HUES6 (cell line): ENCODE data around the gene PTPRZ1.
A peak's percentile ranks its signal among the peaks of the same experiment; 100 is the strongest.

Source experiments
- H3K27ac ChIP-seq: 2 replicates; pipeline ENCODE4 v1.7.0; 2013; ENCODE audit warnings: low read depth, mild to moderate bottlenecking, low read length, inconsistent platforms
- H3K27me3 ChIP-seq: 2 replicates; pipeline ENCODE4 v1.6.1; 2013; ENCODE audit warnings: low read length; ENCODE audit not compliant: control insufficient read depth, insufficient read depth
- H3K36me3 ChIP-seq: 2 replicates; pipeline ENCODE4 v1.6.1; 2013; ENCODE audit warnings: low read length; ENCODE audit not compliant: control insufficient read depth, insufficient read depth
- H3K4me1 ChIP-seq: 2 replicates; pipeline ENCODE4 v1.6.1; 2013; ENCODE audit warnings: low read length; ENCODE audit not compliant: control insufficient read depth, insufficient read depth
- H3K4me3 ChIP-seq: 2 replicates; pipeline ENCODE4 v1.5.1; 2013; ENCODE audit warnings: low read depth, low read length
- H3K9ac ChIP-seq: one replicate; pipeline ENCODE4 v1.6.1; 2013; ENCODE audit warnings: mild to moderate bottlenecking, low read length
- H3K9me3 ChIP-seq: 2 replicates; pipeline ENCODE4 v1.6.1; 2013; ENCODE audit warnings: low read depth, low read length; ENCODE audit not compliant: control insufficient read depth, insufficient read depth

Gene PTPRZ1

DNA sequence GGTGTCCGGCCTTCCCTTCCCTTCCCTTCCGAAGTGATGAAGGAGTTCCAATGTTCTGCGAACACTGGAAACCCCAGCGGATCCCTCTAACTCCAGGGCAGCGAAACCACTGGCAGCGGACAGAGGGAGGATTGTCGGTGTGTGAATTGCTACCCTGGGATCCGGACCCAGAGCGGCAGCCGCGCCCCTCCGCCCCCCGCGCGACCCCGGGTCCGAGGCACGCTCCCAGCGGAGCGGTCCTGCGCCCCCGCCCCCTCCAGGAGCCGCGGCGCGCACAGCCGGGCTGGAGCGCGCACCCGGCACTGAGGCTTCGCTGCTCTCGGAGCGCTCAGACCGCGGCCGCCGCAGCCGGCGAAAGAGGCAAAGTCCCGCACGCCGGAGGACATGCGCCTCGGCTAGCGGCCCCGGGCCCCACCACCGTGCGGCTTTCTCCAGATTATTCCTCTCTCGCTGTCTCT is at the start of gene PTPRZ1:
Gene PTPRZ1 (plus strand): TSS at position 331 of the 458 bp plus-strand sequence. CDS start 339 bp downstream, outside the sequence.
- Histone ChIP-seq H3K9ac (peak within 1 kb of the TSS; percentile 92), H3K27ac (peak within 1 kb of the TSS; percentile 79), H3K4me1 (peaks cover 19% of the 10 kb centered on the region), H3K36me3 (peaks cover 6% of the 10 kb centered on the region; the same call in 1 of the 2 replicates), H3K9me3 (no peaks in the 10 kb centered on the region), H3K4me3 (peak within 1 kb of the TSS; percentile 88), H3K27me3 (peaks cover 9% of the 10 kb centered on the region; the same call in 1 of the 2 replicates)

DNA sequence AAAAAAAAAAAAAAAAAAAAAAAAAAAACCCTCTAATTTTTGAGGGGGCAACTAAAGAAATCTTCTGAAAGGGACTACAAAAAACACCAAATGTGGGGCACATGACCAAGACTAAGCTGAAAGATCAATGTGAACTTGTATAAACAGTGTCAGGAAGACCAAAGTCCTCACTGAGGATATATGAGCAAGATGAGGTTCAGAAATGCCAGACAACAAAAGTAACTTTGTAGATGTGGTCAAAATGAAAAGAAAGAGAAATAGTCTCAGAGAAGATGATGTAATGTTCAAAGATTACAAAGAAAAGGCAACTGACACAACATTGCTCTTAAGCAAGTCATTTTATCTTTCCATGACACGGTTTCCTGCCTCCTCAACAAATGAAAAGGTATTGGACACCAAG is 48.7 kb upstream of the PTPRZ1 start:
- no peaks in the 10 kb centered on the region for H3K4me1 ChIP-seq
- H3K4me3 ChIP-seq, result no peak overlapping the region
- H3K36me3 ChIP-seq, result no peaks in the 10 kb centered on the region
- H3K27me3 ChIP-seq, result no peaks in the 10 kb centered on the region
- no peak overlapping the region for H3K27ac ChIP-seq
- no peaks in the 10 kb centered on the region for H3K9me3 ChIP-seq
- H3K9ac ChIP-seq, result no peak overlapping the region

GRCh38 chr7:121831351-121831750 is 41.6 kb upstream of the PTPRZ1 start:
- H3K27me3 ChIP-seq, result no peaks in the 10 kb centered on the region
- H3K9me3 ChIP-seq, result no peaks in the 10 kb centered on the region
- no peak overlapping the region for H3K4me3 ChIP-seq
- no peaks in the 10 kb centered on the region for H3K4me1 ChIP-seq
- no peak overlapping the region for H3K27ac ChIP-seq
- no peaks in the 10 kb centered on the region for H3K36me3 ChIP-seq
- H3K9ac ChIP-seq, result no peak overlapping the region

DNA sequence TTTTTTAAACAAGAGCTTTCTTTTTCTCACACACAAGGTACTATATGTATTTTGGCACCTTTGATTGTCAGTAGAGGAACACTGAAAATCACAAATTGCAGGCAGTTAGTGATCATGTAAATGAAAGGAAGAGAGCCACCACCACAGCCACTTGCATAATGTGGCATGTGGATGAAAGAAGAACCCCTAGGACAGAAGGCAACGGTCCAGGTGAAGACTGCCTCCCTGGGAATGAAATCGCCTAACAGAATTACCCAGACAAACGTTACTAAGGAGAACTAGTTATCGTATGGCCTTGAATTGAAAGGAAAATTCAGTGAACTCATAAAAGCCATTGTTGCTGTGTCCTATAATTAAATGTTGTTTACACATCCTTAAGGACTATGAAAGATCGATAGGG is 41.2 kb upstream of the PTPRZ1 start:
- H3K27me3 ChIP-seq, result no peaks in the 10 kb centered on the region
- no peak overlapping the region for H3K4me3 ChIP-seq
- H3K36me3 ChIP-seq, result no peaks in the 10 kb centered on the region
- H3K27ac ChIP-seq, result no peak overlapping the region
- H3K9me3 ChIP-seq, result no peaks in the 10 kb centered on the region
- no peaks in the 10 kb centered on the region for H3K4me1 ChIP-seq
- no peak overlapping the region for H3K9ac ChIP-seq

DNA sequence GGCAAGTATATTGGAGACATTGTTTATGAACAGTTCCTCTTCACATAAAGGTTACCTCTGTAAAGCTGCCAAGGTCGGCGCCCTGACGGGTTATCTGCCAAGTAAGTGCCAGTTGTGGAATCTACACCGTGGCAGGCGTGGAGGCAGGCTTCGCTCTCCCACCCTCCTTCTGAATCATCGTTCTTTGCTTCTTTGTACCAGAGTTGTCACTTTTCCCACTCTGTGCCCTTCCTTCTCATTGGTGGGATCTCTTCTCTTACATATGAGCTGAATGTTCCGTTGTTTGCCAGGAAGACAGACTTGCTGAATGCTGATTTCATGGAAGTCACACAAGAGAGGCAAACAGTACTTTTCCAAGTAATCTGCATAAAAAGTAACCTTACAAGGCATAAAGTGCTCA is 40.6 kb upstream of the PTPRZ1 start:
- Histone ChIP-seq H3K27ac (no peak overlapping the region), H3K9me3 (no peaks in the 10 kb centered on the region), H3K4me1 (no peaks in the 10 kb centered on the region; the same call in 1 of the 2 replicates), H3K4me3 (no peak overlapping the region), H3K36me3 (no peaks in the 10 kb centered on the region), H3K27me3 (no peaks in the 10 kb centered on the region), H3K9ac (no peak overlapping the region)

GRCh38 chr7:121833991-121834390 is 39.0 kb upstream of the PTPRZ1 start:
- Histone ChIP-seq H3K9me3 (no peaks in the 10 kb centered on the region), H3K27me3 (no peaks in the 10 kb centered on the region), H3K27ac (no peak overlapping the region), H3K9ac (no peak overlapping the region), H3K36me3 (no peaks in the 10 kb centered on the region), H3K4me1 (peaks cover 3% of the 10 kb centered on the region), H3K4me3 (no peak overlapping the region)

DNA sequence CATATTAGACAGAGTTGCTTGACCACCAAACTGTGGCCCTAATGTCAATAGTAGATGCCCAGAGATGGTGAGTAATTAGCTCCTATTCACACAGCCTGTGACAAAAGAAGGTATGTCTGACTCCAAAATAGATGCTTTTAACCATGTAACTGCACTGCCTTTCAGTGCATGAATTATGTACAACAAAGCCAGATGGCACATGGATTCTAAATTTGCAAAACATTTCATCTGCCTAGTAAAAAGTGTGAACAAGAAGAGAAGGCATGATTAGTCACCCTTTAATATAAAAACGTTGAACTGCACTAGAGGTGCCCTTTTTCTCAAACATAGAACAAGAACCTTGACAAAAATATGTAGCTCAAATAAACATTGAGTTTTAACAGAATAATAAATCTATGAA is 35.5 kb upstream of the PTPRZ1 start:
- Histone ChIP-seq H3K4me3 (no peak overlapping the region), H3K27me3 (no peaks in the 10 kb centered on the region), H3K9ac (no peak overlapping the region), H3K27ac (no peak overlapping the region), H3K4me1 (peaks cover 11% of the 10 kb centered on the region), H3K9me3 (0 out of 2 replicates have a peak, but pooled peaks cover 3% of the 10 kb centered on the region), H3K36me3 (no peaks in the 10 kb centered on the region)

GRCh38 chr7:121847041-121847440 is 25.9 kb upstream of the PTPRZ1 start:
- H3K36me3 ChIP-seq, result no peaks in the 10 kb centered on the region
- H3K27me3 ChIP-seq, result no peaks in the 10 kb centered on the region
- no peak overlapping the region for H3K27ac ChIP-seq
- H3K9ac ChIP-seq, result no peak overlapping the region
- H3K9me3 ChIP-seq, result no peaks in the 10 kb centered on the region
- no peaks in the 10 kb centered on the region for H3K4me1 ChIP-seq
- H3K4me3 ChIP-seq, result no peak overlapping the region

DNA sequence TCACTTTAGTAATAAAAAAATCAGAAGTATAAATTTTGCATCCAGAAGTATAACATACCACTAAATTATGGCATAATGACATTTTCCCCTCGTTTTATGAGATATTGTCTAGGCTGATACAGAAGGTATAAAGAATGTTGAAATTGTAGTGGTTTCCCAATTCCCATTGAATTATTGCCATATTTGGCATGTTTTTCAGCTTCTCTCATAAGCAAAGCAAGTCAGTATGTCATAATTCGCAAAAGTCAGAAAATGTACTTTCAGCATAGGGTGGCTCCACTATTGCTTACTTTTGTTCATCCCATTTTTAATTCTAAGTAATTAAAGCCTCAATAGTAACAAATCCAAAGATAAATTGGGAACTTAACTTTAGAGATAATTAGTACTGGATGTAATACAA is 19.7 kb upstream of the PTPRZ1 start:
- Histone ChIP-seq H3K27ac (no peak overlapping the region), H3K27me3 (no peaks in the 10 kb centered on the region), H3K9ac (no peak overlapping the region), H3K9me3 (no peaks in the 10 kb centered on the region), H3K36me3 (no peaks in the 10 kb centered on the region), H3K4me1 (no peaks in the 10 kb centered on the region), H3K4me3 (no peak overlapping the region)

DNA sequence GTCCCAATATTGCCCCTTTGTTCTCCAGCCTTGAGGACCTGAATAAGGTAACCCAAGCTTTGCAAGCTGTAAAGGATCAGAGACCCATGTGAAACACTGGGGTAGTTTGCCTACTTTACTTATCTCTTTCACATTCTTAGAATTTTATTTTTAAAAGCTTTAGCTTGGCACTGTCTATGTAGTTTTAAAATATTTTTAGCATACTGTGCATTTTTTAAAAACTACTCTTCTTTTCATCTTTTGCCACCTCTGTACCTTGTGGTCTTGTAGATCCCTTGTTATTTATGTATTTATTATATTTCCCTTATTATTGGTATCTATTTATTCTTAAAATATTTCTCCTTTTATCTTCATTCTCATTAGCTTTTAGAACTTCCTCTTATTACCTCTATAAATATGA is 12.0 kb upstream of the PTPRZ1 start:
- no peak overlapping the region for H3K27ac ChIP-seq
- no peaks in the 10 kb centered on the region for H3K4me1 ChIP-seq

DNA sequence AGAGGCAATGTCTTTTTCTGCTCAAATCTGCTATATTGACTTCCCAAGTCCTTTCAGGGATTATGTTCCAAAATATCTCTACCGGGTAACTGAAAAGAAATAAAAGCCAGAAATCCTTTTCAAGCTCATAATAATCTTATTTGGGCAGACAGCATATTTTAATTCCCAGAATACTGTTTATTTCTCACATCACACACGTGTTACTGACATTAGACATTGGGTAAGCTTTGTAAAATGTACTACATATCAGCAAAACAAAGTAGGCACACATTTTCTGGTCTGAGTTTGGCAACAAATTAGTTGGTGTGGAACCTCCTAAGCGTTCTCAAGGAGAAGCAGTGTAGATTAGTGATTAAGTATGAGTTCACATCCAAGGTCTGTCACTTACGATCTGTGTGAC is 10.4 kb upstream of the PTPRZ1 start:
- no peaks in the 10 kb centered on the region for H3K4me1 ChIP-seq
- H3K9ac ChIP-seq, result no peak overlapping the region
- H3K4me3 ChIP-seq, result no peak overlapping the region
- H3K27ac ChIP-seq, result no peak overlapping the region
- H3K9me3 ChIP-seq, result no peaks in the 10 kb centered on the region
- H3K27me3 ChIP-seq, result no peaks in the 10 kb centered on the region
- no peaks in the 10 kb centered on the region for H3K36me3 ChIP-seq

More for the DNA sequence above, 12.0 kb upstream of the PTPRZ1 start:
- H3K4me3 ChIP-seq, result no peak overlapping the region
- H3K9ac ChIP-seq, result no peak overlapping the region
- H3K27me3 ChIP-seq, result no peaks in the 10 kb centered on the region
- no peaks in the 10 kb centered on the region for H3K36me3 ChIP-seq
- no peaks in the 10 kb centered on the region for H3K9me3 ChIP-seq

GRCh38 chr7:121871188-121871587 is 1.8 kb upstream of the PTPRZ1 start:
- Histone ChIP-seq H3K4me1 (peaks cover 8% of the 10 kb centered on the region; the same call in 1 of the 2 replicates), H3K4me3 (no peak overlapping the region), H3K9ac (no peak overlapping the region), H3K27me3 (peaks cover 9% of the 10 kb centered on the region; the same call in 1 of the 2 replicates), H3K27ac (no peak overlapping the region), H3K36me3 (0 out of 2 replicates have a peak, but pooled peaks cover 2% of the 10 kb centered on the region), H3K9me3 (no peaks in the 10 kb centered on the region)
